ENCODE measurements around the gene GRIN2A. TPM values are rescaled to one million over a fixed set of nuclear protein-coding genes. Genes with fewer than 3 reads are reported as not detected.

Gene GRIN2A
- total RNA-seq, 2 experiments from 2014 or later = not detected

DNA sequence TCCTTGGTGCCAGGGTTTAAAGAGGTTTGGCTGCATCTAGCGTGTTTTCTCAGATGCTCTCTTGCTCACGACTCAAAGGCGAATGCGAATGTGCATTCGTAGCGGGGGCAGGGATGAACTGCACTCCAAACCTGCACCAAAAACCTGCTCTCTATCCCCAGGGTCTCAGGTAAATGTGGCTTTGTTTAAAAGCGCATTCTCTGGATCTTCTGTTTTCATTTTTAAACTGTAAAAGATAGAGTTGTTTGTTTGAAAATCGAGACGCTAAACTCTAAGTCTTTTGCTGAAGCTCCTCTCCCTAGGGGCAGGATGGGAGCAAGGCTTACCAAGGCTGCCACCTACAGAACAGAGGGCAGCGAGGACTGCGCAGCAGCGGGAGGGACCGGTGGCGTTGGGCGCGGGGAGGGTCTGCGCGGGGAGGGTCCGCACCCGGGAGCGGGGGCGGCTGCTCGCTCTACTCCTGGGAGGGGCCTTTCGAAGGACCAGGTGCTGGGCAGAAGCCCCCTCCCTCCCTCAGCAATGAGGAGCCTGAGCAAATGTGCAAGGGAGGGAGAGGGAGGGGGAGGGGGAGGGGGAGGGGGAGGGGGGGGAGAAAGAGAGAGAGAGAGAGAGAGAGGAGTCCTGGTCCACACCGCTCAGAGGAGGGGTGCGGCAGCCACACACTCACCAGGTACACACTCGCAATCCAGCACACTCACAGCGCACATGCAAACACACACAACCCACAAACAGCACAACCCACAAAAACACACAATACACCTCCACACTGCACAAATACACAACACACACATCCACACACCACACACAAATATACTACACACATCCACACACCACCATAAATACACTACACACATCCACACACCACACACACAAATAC, 142.8 kb downstream of the GRIN2A start:
- no peaks in the 10 kb centered on the region for H3K79me2 ChIP-seq (ENCODE audit: insufficient read depth, low read depth, low read length)
- no TSS peak for BruUV-seq (replicated peaks)
- no peak for DNase-seq (ENCODE audit: low spot score)
- no peaks in the 10 kb centered on the region for H3K9me3 ChIP-seq (ENCODE audit: low read length)
- H3K27ac ChIP-seq (ENCODE audit: low read depth, low read length, poor library complexity, severe bottlenecking) = no peak overlapping the region
- no peaks in the 10 kb centered on the region for H3K9me2 ChIP-seq (ENCODE audit: insufficient read depth, low read length)
- H3K4me2 ChIP-seq (ENCODE audit: low read length) = no peak overlapping the region
- no peaks in the 10 kb centered on the region for H3K4me1 ChIP-seq (ENCODE audit: insufficient read depth, low read length, poor library complexity, severe bottlenecking)
- no peak for TF ChIP-seq EZH2phosphoT487 (IDR thresholded peaks at IDR 0.05; ENCODE audit: borderline replicate concordance, low read depth, low read length)
- TF ChIP-seq, protein P1, sequence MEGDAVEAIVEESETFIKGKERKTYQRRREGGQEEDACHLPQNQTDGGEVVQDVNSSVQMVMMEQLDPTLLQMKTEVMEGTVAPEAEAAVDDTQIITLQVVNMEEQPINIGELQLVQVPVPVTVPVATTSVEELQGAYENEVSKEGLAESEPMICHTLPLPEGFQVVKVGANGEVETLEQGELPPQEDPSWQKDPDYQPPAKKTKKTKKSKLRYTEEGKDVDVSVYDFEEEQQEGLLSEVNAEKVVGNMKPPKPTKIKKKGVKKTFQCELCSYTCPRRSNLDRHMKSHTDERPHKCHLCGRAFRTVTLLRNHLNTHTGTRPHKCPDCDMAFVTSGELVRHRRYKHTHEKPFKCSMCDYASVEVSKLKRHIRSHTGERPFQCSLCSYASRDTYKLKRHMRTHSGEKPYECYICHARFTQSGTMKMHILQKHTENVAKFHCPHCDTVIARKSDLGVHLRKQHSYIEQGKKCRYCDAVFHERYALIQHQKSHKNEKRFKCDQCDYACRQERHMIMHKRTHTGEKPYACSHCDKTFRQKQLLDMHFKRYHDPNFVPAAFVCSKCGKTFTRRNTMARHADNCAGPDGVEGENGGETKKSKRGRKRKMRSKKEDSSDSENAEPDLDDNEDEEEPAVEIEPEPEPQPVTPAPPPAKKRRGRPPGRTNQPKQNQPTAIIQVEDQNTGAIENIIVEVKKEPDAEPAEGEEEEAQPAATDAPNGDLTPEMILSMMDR (conservative IDR thresholded peaks at IDR 0.05; ENCODE audit: low read length) = no peak
- H4K20me1 ChIP-seq (ENCODE audit: insufficient read depth, low read length) = no peaks in the 10 kb centered on the region
- no peak overlapping the region for H3K4me3 ChIP-seq (ENCODE audit: low read depth, low read length, poor library complexity, severe bottlenecking)
- intact Hi-C loops (cut with micrococcal nuclease; ENCODE audit: unreplicated experiment) = loop anchor here (5.0 kb wide), 1 partner anchor 688 kb away; no protein-coding TSS in a partner anchor
- CTCF ChIA-PET (ENCODE audit: unreplicated experiment) = no interaction called here
- POLR2A ChIA-PET = no interaction called here
- no peaks in the 10 kb centered on the region for H3K36me3 ChIP-seq (ENCODE audit: insufficient read depth, low read length)
- H2AFZ ChIP-seq (ENCODE audit: low read length) = no peak overlapping the region

DNA sequence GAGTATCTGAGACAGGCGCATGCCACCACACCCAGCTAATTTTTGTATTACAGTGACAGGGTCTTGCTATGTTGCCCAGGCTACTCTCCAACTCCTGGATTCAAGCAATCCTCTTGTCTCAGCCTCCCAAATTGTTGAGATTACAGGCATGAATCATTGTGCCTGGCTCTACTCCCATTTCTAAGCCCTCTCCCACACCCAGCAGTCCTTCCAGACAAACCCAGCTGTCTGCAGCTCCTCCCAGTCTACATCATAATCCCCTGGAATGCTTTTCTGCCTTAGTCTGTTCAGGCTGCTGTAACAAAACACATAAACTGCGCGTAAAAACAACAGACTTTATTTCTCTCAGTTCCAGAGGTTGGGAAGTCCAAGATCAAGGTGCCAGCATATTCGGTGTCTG, 144.5 kb downstream of the GRIN2A start:
- Histone ChIP-seq H4K20me1 (ENCODE audit: insufficient read depth, low read length) (no peaks in the 10 kb centered on the region), H3K79me2 (ENCODE audit: insufficient read depth, low read depth, low read length) (no peaks in the 10 kb centered on the region), H2AFZ (ENCODE audit: low read length) (no peak overlapping the region), H3K4me2 (ENCODE audit: low read length) (no peak overlapping the region), H3K9me3 (ENCODE audit: low read length) (no peaks in the 10 kb centered on the region), H3K9me2 (ENCODE audit: insufficient read depth, low read length) (no peaks in the 10 kb centered on the region), H3K27ac (ENCODE audit: low read depth, low read length, poor library complexity, severe bottlenecking) (no peak overlapping the region), H3K4me1 (ENCODE audit: insufficient read depth, low read length, poor library complexity, severe bottlenecking) (no peaks in the 10 kb centered on the region), H3K36me3 (ENCODE audit: insufficient read depth, low read length) (no peaks in the 10 kb centered on the region), H3K4me3 (ENCODE audit: low read depth, low read length, poor library complexity, severe bottlenecking) (no peak overlapping the region)
- ChIA-PET POLR2A (no interaction called here), CTCF (ENCODE audit: unreplicated experiment) (no interaction called here)
- no TSS peak for BruUV-seq (replicated peaks)
- no peak for DNase-seq (ENCODE audit: low spot score)
- intact Hi-C loops (cut with micrococcal nuclease; ENCODE audit: unreplicated experiment) = no loop called here
- TF ChIP-seq EZH2phosphoT487 (IDR thresholded peaks at IDR 0.05; ENCODE audit: borderline replicate concordance, low read depth, low read length) = no peak
- TF ChIP-seq, protein P1 (conservative IDR thresholded peaks at IDR 0.05; ENCODE audit: low read length) = no peak

DNA sequence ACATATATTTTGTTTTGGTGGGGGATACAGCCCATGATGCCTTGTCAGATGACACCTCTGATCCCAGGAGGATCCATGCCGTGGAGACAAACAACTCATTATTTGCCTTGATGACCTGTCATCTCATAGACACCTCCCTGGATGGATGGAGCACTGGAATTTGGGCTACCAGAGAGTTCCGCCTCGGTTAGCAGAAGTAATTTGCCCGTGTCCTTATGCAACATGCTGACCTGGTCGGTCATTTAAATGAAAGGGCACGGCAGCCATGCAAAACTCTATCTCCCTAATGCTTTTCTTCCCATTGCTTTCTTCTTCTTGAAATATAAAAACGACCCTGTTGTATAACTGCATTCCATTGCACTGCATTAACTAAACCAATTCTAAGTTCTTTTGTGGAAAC, 145.3 kb downstream of the GRIN2A start:
- TF ChIP-seq EZH2phosphoT487 (IDR thresholded peaks at IDR 0.05; ENCODE audit: borderline replicate concordance, low read depth, low read length) = no peak
- Histone ChIP-seq H3K4me1 (ENCODE audit: insufficient read depth, low read length, poor library complexity, severe bottlenecking) (no peaks in the 10 kb centered on the region), H2AFZ (ENCODE audit: low read length) (no peak overlapping the region), H4K20me1 (ENCODE audit: insufficient read depth, low read length) (no peaks in the 10 kb centered on the region), H3K9me3 (ENCODE audit: low read length) (no peaks in the 10 kb centered on the region), H3K9me2 (ENCODE audit: insufficient read depth, low read length) (no peaks in the 10 kb centered on the region), H3K4me2 (ENCODE audit: low read length) (no peak overlapping the region), H3K36me3 (ENCODE audit: insufficient read depth, low read length) (no peaks in the 10 kb centered on the region), H3K27ac (ENCODE audit: low read depth, low read length, poor library complexity, severe bottlenecking) (no peak overlapping the region), H3K79me2 (ENCODE audit: insufficient read depth, low read depth, low read length) (no peaks in the 10 kb centered on the region), H3K4me3 (ENCODE audit: low read depth, low read length, poor library complexity, severe bottlenecking) (no peak overlapping the region)
- ChIA-PET POLR2A (no interaction called here), CTCF (ENCODE audit: unreplicated experiment) (no interaction called here)
- no TSS peak for BruUV-seq (replicated peaks)
- no peak for DNase-seq (ENCODE audit: low spot score)
- intact Hi-C loops (cut with micrococcal nuclease; ENCODE audit: unreplicated experiment) = no loop called here

Measured in OCI-LY7 (cell line).